Karpas-422 (cell line): ENCODE data around the gene INSYN2B. TPM values are rescaled to one million over a fixed set of nuclear protein-coding genes. Genes with fewer than 3 reads are reported as not detected.

Experiments used
- DNase-seq: peaks from one replicate; pipeline ENCODE4 v3.0.0-alpha.2; 2015
- H2AFZ ChIP-seq: fragments of 200-600 bp; sonication (generic); 2 replicates; pipeline ENCODE4 v1.6.1; 2014; ENCODE audit warnings: antibody characterized with exemption, low read length, mixed read lengths
- H3K27ac ChIP-seq: fragments of 200-600 bp; sonication (generic); 2 replicates; pipeline ENCODE4 v1.5.1; 2014; ENCODE audit warnings: mild to moderate bottlenecking, low read length, moderate library complexity
- H3K27me3 ChIP-seq: fragments of 200-600 bp; sonication (generic); 2 replicates; pipeline ENCODE4 v1.6.1; 2014; ENCODE audit warnings: low read length, mixed read lengths
- H3K36me3 ChIP-seq: fragments of 200-600 bp; sonication (generic); 2 replicates; pipeline ENCODE4 v1.6.1; 2014; ENCODE audit warnings: low read length, mixed read lengths; ENCODE audit not compliant: insufficient read depth
- H3K4me1 ChIP-seq: fragments of 200-600 bp; sonication (generic); 2 replicates; pipeline ENCODE4 v1.6.1; 2014; ENCODE audit warnings: mild to moderate bottlenecking, low read length, mixed read lengths
- H3K4me2 ChIP-seq: fragments of 200-600 bp; sonication (generic); 2 replicates; pipeline ENCODE4 v1.6.1; 2014; ENCODE audit warnings: low read length, low read depth, mild to moderate bottlenecking; ENCODE audit not compliant: poor library complexity, severe bottlenecking
- H3K4me3 ChIP-seq: fragments of 200-600 bp; sonication (generic); 2 replicates; pipeline ENCODE4 v1.5.1; 2014; ENCODE audit warnings: mild to moderate bottlenecking, antibody characterized with exemption, low read length, mixed read lengths
- H3K79me2 ChIP-seq: fragments of 200-600 bp; sonication (generic); 2 replicates; pipeline ENCODE4 v1.6.1; 2014; ENCODE audit warnings: mild to moderate bottlenecking, low read length, mixed read lengths
- H3K9ac ChIP-seq: fragments of 200-600 bp; sonication (generic); 2 replicates; pipeline ENCODE4 v1.6.0; 2014; ENCODE audit warnings: low read length
- H3K9me2 ChIP-seq: fragments of 200-600 bp; sonication (generic), shearing (Covaris generic); replicated peaks from 2 replicates; pipeline ENCODE4 v1.6.0; 2014; ENCODE audit warnings: mild to moderate bottlenecking, low read length, moderate library complexity; ENCODE audit not compliant: insufficient read depth
- H3K9me3 ChIP-seq: fragments of 300-700, 200-600 bp; sonication (generic); 2 replicates; pipeline ENCODE4 v1.6.1; 2014; ENCODE audit warnings: low read length, mixed read lengths
- H4K20me1 ChIP-seq: fragments of 200-600 bp; sonication (generic); 2 replicates; pipeline ENCODE4 v1.6.1; 2014; ENCODE audit warnings: mild to moderate bottlenecking, antibody characterized with exemption, low read length, low read depth; ENCODE audit not compliant: insufficient read depth
- total RNA-seq: library from RNA; depleted of rRNA; stranded (reverse); fragments of >200 nt; shearing (Covaris generic); gene quantifications from 2 replicates; pipeline ENCODE4 v1.2.3, GENCODE V29; 2014; ENCODE audit warnings: low replicate concordance; rRNA removed

The INSYN2B gene
- 0.07 TPM in 1 of 2 replicates, not detected in the other for total RNA-seq

DNA sequence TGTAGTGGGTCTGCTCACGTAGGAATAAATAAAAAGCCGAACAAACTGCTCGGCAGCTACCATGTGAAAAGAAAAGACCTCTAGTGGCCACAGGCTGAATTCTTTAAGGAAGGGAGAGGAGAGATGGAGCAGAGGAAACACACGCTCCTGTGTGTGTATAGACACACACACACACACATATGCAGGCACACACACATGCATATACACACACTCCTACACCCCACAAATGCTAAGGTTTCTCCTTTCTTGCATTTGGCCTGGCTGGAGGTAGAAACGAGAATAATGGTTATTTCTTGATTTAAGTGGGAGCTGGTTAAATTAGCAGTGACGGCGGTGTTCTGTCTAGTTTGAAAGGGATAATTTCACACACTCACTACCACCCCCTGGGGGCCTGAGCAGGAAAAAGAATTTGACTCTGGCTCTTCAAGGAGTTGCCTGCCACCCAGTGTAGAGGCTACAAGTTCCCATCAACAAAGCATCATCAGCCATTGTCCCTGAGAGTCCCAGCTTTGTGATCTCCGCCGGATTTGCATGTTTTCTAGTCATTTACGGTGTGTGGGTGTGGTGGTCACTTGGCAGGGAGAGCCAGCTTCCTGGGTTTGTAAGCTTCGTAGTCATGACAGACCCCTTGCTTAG, at the start of gene INSYN2B:
INSYN2B (minus strand) TSS at position 78 of the 636 bp plus-strand sequence. CDS start 96,597 bp downstream, outside the sequence.
- Histone ChIP-seq H3K27me3 (no peaks in the 10 kb centered on the region), H3K79me2 (0 out of 2 replicates have a peak, but pooled peaks cover 9% of the 10 kb centered on the region), H2AFZ (no peak within 1 kb of the TSS), H3K4me1 (peaks cover 35% of the 10 kb centered on the region), H3K36me3 (peaks cover 10% of the 10 kb centered on the region), H3K9ac (peak within 1 kb of the TSS; percentile 33), H3K9me2 (no peaks in the 10 kb centered on the region), H4K20me1 (no peaks in the 10 kb centered on the region), H3K4me3 (peak within 1 kb of the TSS; percentile 20; the same call in 1 of the 2 replicates), H3K4me2 (peak within 1 kb of the TSS; percentile 66), H3K9me3 (no peaks in the 10 kb centered on the region), H3K27ac (peak within 1 kb of the TSS; percentile 63)
- DNase-seq = peak; percentile 93

DNA sequence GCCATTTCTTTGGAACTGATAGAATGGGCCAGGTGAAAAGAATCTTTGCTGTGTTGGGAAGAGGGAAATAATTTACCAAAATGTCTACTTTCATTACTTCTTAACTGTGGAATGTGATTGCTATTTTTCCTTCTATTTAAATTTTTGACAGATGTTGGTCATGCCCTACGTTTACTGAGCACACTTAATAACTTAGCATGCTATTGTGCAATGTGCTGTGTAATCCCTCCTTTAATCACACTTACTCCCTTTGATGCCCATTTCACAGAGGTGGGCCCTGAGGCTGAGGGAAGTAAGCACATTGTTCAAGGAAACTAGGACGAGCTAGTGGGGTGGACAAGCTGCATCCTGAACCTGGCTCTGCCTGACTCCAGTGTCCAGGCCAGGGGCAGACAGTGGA, 47.8 kb upstream of the INSYN2B start:
- Histone ChIP-seq H3K9me3 (no peaks in the 10 kb centered on the region), H3K4me3 (no peak overlapping the region), H2AFZ (no peak overlapping the region), H4K20me1 (no peaks in the 10 kb centered on the region), H3K79me2 (no peaks in the 10 kb centered on the region), H3K27me3 (no peaks in the 10 kb centered on the region), H3K4me2 (no peak overlapping the region), H3K27ac (no peak overlapping the region), H3K9me2 (no peaks in the 10 kb centered on the region), H3K36me3 (peaks cover 12% of the 10 kb centered on the region; the same call in 1 of the 2 replicates), H3K9ac (no peak overlapping the region), H3K4me1 (peaks cover 22% of the 10 kb centered on the region)
- no peak for DNase-seq

GRCh38 chr5:170025853-170026252, 45.6 kb upstream of the INSYN2B start:
- no peaks in the 10 kb centered on the region for H3K79me2 ChIP-seq
- peaks cover 10% of the 10 kb centered on the region; the same call in 1 of the 2 replicates for H3K36me3 ChIP-seq
- H3K9me2 ChIP-seq = no peaks in the 10 kb centered on the region
- no peak overlapping the region for H2AFZ ChIP-seq
- no peaks in the 10 kb centered on the region for H3K9me3 ChIP-seq
- H3K4me2 ChIP-seq = no peak overlapping the region
- H3K9ac ChIP-seq = no peak overlapping the region
- H3K27ac ChIP-seq = no peak overlapping the region
- DNase-seq = no peak
- H3K4me1 ChIP-seq = no peaks in the 10 kb centered on the region
- H3K27me3 ChIP-seq = no peaks in the 10 kb centered on the region
- H4K20me1 ChIP-seq = no peaks in the 10 kb centered on the region
- no peak overlapping the region for H3K4me3 ChIP-seq

DNA sequence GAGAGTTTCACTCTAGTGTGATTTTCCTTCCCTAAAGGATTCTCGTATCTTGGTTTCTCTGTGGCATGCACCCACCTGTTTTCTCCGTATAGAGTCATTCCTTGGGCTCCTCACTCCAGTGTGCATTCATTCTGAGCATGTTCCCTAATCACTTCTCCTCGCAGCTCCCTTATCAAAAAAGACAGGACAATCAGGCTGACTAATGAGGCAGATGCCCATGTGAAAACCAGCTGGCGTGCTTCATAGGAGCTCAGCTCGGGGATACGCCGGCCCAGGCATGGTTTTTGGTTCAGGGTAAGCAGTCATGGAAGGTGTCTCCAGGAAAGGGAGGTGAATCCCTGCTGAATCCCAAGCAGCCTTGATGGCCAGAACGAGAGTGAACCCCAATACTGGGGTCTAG, 41.2 kb upstream of the INSYN2B start:
- H3K27me3 ChIP-seq = no peaks in the 10 kb centered on the region
- no peaks in the 10 kb centered on the region for H4K20me1 ChIP-seq

GRCh38 chr5:170020423-170020822, 40.1 kb upstream of the INSYN2B start:
- no peak overlapping the region for H2AFZ ChIP-seq
- no peak overlapping the region for H3K4me2 ChIP-seq
- no peaks in the 10 kb centered on the region for H3K27me3 ChIP-seq
- no peaks in the 10 kb centered on the region for H3K9me3 ChIP-seq
- no peaks in the 10 kb centered on the region; the same call in none of the 2 replicates for H3K36me3 ChIP-seq
- H3K9me2 ChIP-seq = no peaks in the 10 kb centered on the region
- no peak overlapping the region for H3K4me3 ChIP-seq
- no peaks in the 10 kb centered on the region for H3K79me2 ChIP-seq
- no peak for DNase-seq
- H3K4me1 ChIP-seq = no peaks in the 10 kb centered on the region
- no peak overlapping the region for H3K9ac ChIP-seq
- H4K20me1 ChIP-seq = no peaks in the 10 kb centered on the region
- no peak overlapping the region for H3K27ac ChIP-seq

More for the DNA sequence above, 41.2 kb upstream of the INSYN2B start:
- H3K9ac ChIP-seq = no peak overlapping the region
- H2AFZ ChIP-seq = no peak overlapping the region
- H3K79me2 ChIP-seq = no peaks in the 10 kb centered on the region
- no peaks in the 10 kb centered on the region for H3K9me3 ChIP-seq
- no peak overlapping the region for H3K27ac ChIP-seq
- H3K4me2 ChIP-seq = no peak overlapping the region
- H3K9me2 ChIP-seq = no peaks in the 10 kb centered on the region
- peaks cover 3% of the 10 kb centered on the region for H3K36me3 ChIP-seq
- no peak overlapping the region for H3K4me3 ChIP-seq
- no peak for DNase-seq
- no peaks in the 10 kb centered on the region for H3K4me1 ChIP-seq

GRCh38 chr5:170012622-170013021, 32.3 kb upstream of the INSYN2B start:
- no peak overlapping the region for H3K4me3 ChIP-seq
- DNase-seq = no peak

DNA sequence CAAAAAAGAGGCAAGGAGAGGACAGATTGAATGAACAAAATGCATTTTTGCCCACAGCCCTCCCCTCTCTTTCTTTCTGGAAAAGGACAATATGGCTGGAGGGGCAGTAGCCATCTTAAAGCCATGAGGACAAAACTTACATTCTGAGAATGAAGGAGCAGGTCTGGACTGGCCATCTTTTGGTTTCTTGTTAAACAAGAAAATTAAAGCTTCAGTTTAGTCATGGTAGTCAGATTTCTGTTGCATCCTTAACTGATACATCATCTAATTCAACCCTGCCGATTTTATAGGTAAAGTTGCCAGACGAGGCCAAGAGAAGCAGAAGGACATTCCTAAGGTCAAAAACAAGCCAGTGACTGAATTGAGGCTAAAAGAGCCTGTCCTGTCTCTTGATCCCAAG, 31.5 kb upstream of the INSYN2B start:
- Histone ChIP-seq H3K9me3 (no peaks in the 10 kb centered on the region), H3K9ac (no peak overlapping the region), H3K27me3 (no peaks in the 10 kb centered on the region), H2AFZ (no peak overlapping the region), H3K4me3 (no peak overlapping the region), H4K20me1 (no peaks in the 10 kb centered on the region), H3K4me1 (no peaks in the 10 kb centered on the region), H3K9me2 (no peaks in the 10 kb centered on the region), H3K79me2 (no peaks in the 10 kb centered on the region), H3K36me3 (no peaks in the 10 kb centered on the region), H3K4me2 (no peak overlapping the region), H3K27ac (no peak overlapping the region)
- DNase-seq = no peak

More at GRCh38 chr5:170012622-170013021, 32.3 kb upstream of the INSYN2B start:
- Histone ChIP-seq H2AFZ (no peak overlapping the region), H3K27ac (no peak overlapping the region), H3K9me2 (no peaks in the 10 kb centered on the region), H3K36me3 (no peaks in the 10 kb centered on the region), H4K20me1 (no peaks in the 10 kb centered on the region), H3K9me3 (no peaks in the 10 kb centered on the region), H3K27me3 (no peaks in the 10 kb centered on the region), H3K9ac (no peak overlapping the region), H3K4me2 (no peak overlapping the region), H3K4me1 (no peaks in the 10 kb centered on the region), H3K79me2 (no peaks in the 10 kb centered on the region)

DNA sequence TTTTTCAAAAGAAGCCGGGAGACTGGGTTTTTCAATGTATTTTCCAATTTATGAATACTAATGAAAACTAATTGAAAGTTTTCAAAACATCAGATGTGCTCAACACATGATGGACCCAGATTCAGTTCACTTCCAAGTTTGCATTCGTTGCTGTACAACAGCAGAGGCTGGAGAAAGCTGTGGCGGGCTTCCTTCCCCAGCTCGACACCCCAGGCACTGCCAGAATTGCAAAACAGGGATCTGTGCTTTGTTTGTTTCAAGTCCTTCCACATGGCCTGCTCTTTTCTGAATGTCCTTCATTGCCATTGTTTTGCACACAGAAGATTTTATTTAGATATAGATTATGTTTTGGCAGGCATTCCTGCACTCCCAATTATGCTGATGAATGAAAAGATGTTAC, 30.3 kb upstream of the INSYN2B start:
- Histone ChIP-seq H3K9ac (no peak overlapping the region), H3K4me2 (no peak overlapping the region), H3K4me1 (no peaks in the 10 kb centered on the region), H3K9me3 (no peaks in the 10 kb centered on the region), H3K27ac (no peak overlapping the region), H3K79me2 (no peaks in the 10 kb centered on the region), H3K4me3 (no peak overlapping the region), H3K27me3 (no peaks in the 10 kb centered on the region), H3K9me2 (no peaks in the 10 kb centered on the region), H3K36me3 (no peaks in the 10 kb centered on the region), H4K20me1 (no peaks in the 10 kb centered on the region), H2AFZ (no peak overlapping the region)
- DNase-seq = no peak
